CD4-positive, alpha-beta T cell (primary cell): Measurements from ENCODE around the gene TBCD. TPM values are rescaled to one million over a fixed set of nuclear protein-coding genes. Genes with fewer than 3 reads are reported as not detected.

ENCODE experiments used
- ATAC-seq: fragments of 200-7000 bp; cut with Tn5 transposase; one replicate; pipeline ENCODE4 v1.10.0; 2022; ENCODE audit warnings: mild to moderate bottlenecking; ENCODE audit not compliant: poor library complexity
- CTCF ChIA-PET: fragments of 350-600 bp; sonication (Branson Sonifier 250); formaldehyde crosslinking; loops from one replicate; lab custom pipeline; 2021; ENCODE audit warnings: antibody characterized with exemption, inconsistent platforms; lab: Charles Lee
- POLR2A ChIA-PET: fragments of 350-600 bp; sonication (Branson Sonifier 250); formaldehyde crosslinking; loops from one replicate; lab custom pipeline; 2021; ENCODE audit warnings: antibody characterized with exemption, inconsistent platforms; lab: Charles Lee
- DNase-seq, 14 experiments: peaks; one replicate each; pipeline ENCODE4 v3.0.0-alpha.2; 2013 to 2020; ENCODE audit warnings: mixed read lengths in 2 of 14
- H3K27ac ChIP-seq, 2 donors: one replicate each; pipeline versions ENCODE4 v1.5.1 to v1.7.0; 2013; ENCODE audit warnings: low read length in 2 of 2, low read depth in 1 of 2, mild to moderate bottlenecking in 1 of 2
- H3K27me3 ChIP-seq, 2 experiments: 1 replicate in 1 of 2; 2 replicates in 1 of 2; pipeline versions ENCODE4 v1.6.1 to v1.7.0; 2013; ENCODE audit warnings: low read length in 2 of 2, control low read depth in 1 of 2, mild to moderate bottlenecking in 1 of 2, moderate library complexity in 1 of 2; ENCODE audit not compliant: insufficient read depth in 2 of 2, control insufficient read depth in 1 of 2
- H3K36me3 ChIP-seq: one replicate; pipeline ENCODE4 v1.6.1; 2013; ENCODE audit warnings: low read length, control low read depth; ENCODE audit not compliant: insufficient read depth
- H3K4me1 ChIP-seq: one replicate; pipeline ENCODE4 v1.6.1; 2013; ENCODE audit warnings: low read length, control low read depth; ENCODE audit not compliant: insufficient read depth
- H3K4me3 ChIP-seq: one replicate; pipeline ENCODE4 v1.5.1; 2013; ENCODE audit warnings: mild to moderate bottlenecking, low read length, moderate library complexity
- H3K9me3 ChIP-seq, 2 experiments: 1 replicate in 1 of 2; 2 replicates in 1 of 2; pipeline versions ENCODE4 v1.6.1 to v1.7.0; 2013; ENCODE audit warnings: low read length in 2 of 2, mild to moderate bottlenecking in 2 of 2, control low read depth in 1 of 2, moderate library complexity in 1 of 2; ENCODE audit not compliant: control insufficient read depth in 1 of 2, insufficient read depth in 1 of 2
- H3K27ac Mint-ChIP-seq: one replicate; pipeline ENCODE4 v1.8.0; 2020; ENCODE audit warnings: mixed read lengths
- H3K27me3 Mint-ChIP-seq: one replicate; pipeline ENCODE4 v1.8.0; 2021; ENCODE audit warnings: mixed read lengths
- H3K36me3 Mint-ChIP-seq: one replicate; pipeline ENCODE4 v1.8.0; 2021; ENCODE audit warnings: low read depth, mixed read lengths
- H3K4me1 Mint-ChIP-seq: one replicate; pipeline ENCODE4 v1.8.0; 2021; ENCODE audit warnings: low read depth, mixed read lengths
- H3K4me3 Mint-ChIP-seq: one replicate; pipeline ENCODE4 v1.8.0; 2020; ENCODE audit warnings: mild to moderate bottlenecking, mixed read lengths
- H3K9me3 Mint-ChIP-seq: one replicate; pipeline ENCODE4 v1.8.0; 2020; ENCODE audit warnings: mixed read lengths
- intact Hi-C, 2 experiments: fragments of 100-400 bp; cut with DNase I in 1 of 2; cut with micrococcal nuclease in 1 of 2; formaldehyde crosslinking; loops; one replicate each; pipeline versions ENCODE4 v1.15.1 to v1.9.0; 2023 to 2025; cut with DNase I, micrococcal nuclease
- total RNA-seq, 174 experiments: library from RNA in 2 of 174; stranded (reverse) in 2 of 174; gene quantifications; one replicate each; pipeline ENCODE4 v1.2.3 and lab custom pipeline; 2021 to 2026
- TF ChIP-seq, protein P1 (sequence below): fragments of 200-600 bp; IDR thresholded peaks from one replicate; pipeline ENCODE4 v1.8.0; 2022; ENCODE audit warnings: antibody characterized with exemption, mild to moderate bottlenecking

TBCD gene
- total RNA-seq, 2 experiments from 2014 or later: 74.6 to 80.3 TPM

DNA sequence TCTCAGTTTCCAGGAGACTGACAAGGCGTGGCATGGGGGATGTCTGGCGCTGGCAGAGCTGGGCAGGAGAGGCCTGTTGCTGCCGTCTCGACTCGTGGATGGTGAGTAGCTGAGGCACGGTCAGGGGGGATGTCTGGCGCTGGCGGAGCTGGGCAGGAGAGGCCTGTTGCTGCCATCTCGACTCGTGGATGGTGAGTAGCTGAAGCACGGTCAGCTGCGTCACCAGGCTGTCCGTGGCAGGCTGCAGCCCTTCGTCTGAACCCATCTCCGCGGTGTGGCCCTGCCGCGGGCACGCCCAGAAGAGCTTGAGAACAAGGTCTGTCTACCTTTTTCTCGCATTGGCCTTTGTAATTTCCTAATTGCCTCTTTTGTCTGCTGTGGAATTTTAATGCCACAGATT is 63.0 kb downstream of the TBCD start:
- H3K4me1 Mint-ChIP-seq: no peaks in the 10 kb centered on the region
- ChIA-PET POLR2A (no interaction called here), CTCF (interaction anchor here (0.6 kb wide), 1 partner anchor 145 kb away, joined by 4 read pairs; no protein-coding TSS in a partner anchor)
- Histone ChIP-seq H3K27ac (no peak overlapping the region), H3K4me3 (no peak overlapping the region), H3K36me3 (peaks cover 46% of the 10 kb centered on the region), H3K27me3 (no peaks in the 10 kb centered on the region), H3K9me3 (peaks cover 0 to 12% of the 10 kb centered on the region in 2 experiments), H3K4me1 (no peaks in the 10 kb centered on the region)
- H3K27ac Mint-ChIP-seq: no peak overlapping the region
- intact Hi-C loops: no loop called here
- TF ChIP-seq, protein P1, sequence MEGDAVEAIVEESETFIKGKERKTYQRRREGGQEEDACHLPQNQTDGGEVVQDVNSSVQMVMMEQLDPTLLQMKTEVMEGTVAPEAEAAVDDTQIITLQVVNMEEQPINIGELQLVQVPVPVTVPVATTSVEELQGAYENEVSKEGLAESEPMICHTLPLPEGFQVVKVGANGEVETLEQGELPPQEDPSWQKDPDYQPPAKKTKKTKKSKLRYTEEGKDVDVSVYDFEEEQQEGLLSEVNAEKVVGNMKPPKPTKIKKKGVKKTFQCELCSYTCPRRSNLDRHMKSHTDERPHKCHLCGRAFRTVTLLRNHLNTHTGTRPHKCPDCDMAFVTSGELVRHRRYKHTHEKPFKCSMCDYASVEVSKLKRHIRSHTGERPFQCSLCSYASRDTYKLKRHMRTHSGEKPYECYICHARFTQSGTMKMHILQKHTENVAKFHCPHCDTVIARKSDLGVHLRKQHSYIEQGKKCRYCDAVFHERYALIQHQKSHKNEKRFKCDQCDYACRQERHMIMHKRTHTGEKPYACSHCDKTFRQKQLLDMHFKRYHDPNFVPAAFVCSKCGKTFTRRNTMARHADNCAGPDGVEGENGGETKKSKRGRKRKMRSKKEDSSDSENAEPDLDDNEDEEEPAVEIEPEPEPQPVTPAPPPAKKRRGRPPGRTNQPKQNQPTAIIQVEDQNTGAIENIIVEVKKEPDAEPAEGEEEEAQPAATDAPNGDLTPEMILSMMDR: no peak
- H3K27me3 Mint-ChIP-seq: no peaks in the 10 kb centered on the region
- DNase-seq (no peak), ATAC-seq (no peak)
- peaks cover 75% of the 10 kb centered on the region for H3K36me3 Mint-ChIP-seq
- no peaks in the 10 kb centered on the region for H3K9me3 Mint-ChIP-seq
- H3K4me3 Mint-ChIP-seq: no peak overlapping the region

DNA sequence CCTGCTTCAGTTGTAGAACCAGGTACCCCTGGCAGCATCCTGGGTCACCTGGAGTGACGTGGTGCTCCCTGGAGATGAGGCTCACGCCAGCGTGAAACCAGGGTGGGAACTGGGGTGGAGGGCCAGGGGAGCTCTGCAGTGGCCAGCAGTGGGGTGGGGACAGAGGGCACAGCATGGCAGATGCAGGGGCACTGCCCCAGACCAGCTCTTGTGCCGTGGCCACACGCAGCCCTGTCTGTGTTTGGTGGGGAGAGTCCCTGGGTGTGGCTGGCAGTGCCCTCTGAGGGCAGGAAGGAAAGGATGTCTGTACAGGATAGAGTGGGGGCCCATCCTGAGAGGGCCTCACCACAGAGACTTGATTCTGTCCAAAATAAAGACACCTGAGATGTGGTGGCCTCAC is 63.5 kb downstream of the TBCD start:
- H3K27ac ChIP-seq: no peak overlapping the region
- no peak for ATAC-seq
- H3K27ac Mint-ChIP-seq: no peak overlapping the region
- POLR2A ChIA-PET: no interaction called here
- no peaks in the 10 kb centered on the region for H3K27me3 Mint-ChIP-seq
- peaks cover 2% of the 10 kb centered on the region for H3K9me3 Mint-ChIP-seq
- H3K27me3 ChIP-seq: no peaks in the 10 kb centered on the region
- TF ChIP-seq, protein P1: no peak
- no peak for DNase-seq
- H3K4me1 Mint-ChIP-seq: no peaks in the 10 kb centered on the region
- peaks cover 48% of the 10 kb centered on the region for H3K36me3 ChIP-seq
- H3K9me3 ChIP-seq: peaks cover 0 to 16% of the 10 kb centered on the region in 2 experiments
- CTCF ChIA-PET: interaction anchor here (0.6 kb wide), 1 partner anchor 146 kb away, joined by 4 read pairs; no protein-coding TSS in a partner anchor
- no peaks in the 10 kb centered on the region for H3K4me1 ChIP-seq
- no peak overlapping the region for H3K4me3 ChIP-seq
- no peak overlapping the region for H3K4me3 Mint-ChIP-seq
- H3K36me3 Mint-ChIP-seq: peaks cover 78% of the 10 kb centered on the region
- intact Hi-C loops: no loop called here

DNA sequence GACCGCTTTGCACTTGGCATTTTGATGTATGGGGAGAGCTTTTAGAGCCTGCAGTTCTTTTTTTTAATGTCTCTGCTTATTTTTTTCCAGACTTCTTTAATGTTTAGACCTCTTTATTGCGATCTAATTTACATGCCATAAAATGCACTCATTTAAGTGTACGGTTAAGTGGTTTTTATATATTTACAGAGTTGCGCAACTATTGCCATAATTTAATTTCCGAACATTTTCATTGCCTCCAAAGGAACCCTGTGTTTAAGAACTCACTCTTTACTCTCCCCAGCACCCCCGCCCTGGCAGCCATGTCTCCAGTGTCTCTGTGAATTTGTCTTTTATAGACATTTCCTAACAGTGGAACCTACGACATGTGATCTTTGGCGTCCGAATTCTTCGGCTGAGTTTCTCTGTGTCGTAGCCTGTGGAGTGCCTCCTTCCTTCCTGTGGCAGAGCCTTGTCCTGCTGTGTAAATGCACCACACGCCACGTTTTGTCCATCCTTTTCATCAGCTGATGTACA is 64.0 kb downstream of the TBCD start:
- Mint-ChIP-seq H3K4me3 (no peak overlapping the region), H3K36me3 (peaks cover 78% of the 10 kb centered on the region), H3K27ac (no peak overlapping the region), H3K9me3 (peaks cover 4% of the 10 kb centered on the region), H3K4me1 (no peaks in the 10 kb centered on the region), H3K27me3 (no peaks in the 10 kb centered on the region)
- POLR2A ChIA-PET: no interaction called here
- intact Hi-C loops: no loop called here
- ATAC-seq (no peak), DNase-seq (no peak)
- no peak overlapping the region for H3K27ac ChIP-seq
- H3K4me1 ChIP-seq: no peaks in the 10 kb centered on the region
- H3K36me3 ChIP-seq: peaks cover 45% of the 10 kb centered on the region
- no peaks in the 10 kb centered on the region for H3K27me3 ChIP-seq
- CTCF ChIA-PET: no interaction called here
- no peak overlapping the region for H3K4me3 ChIP-seq
- H3K9me3 ChIP-seq: peaks cover 0 to 18% of the 10 kb centered on the region in 2 experiments
- TF ChIP-seq, protein P1: no peak
